SU-DHL-6 (cell line): ENCODE measurements around the gene SURF6.

Experiments
- EZH2phosphoT487 ChIP-seq: fragments of 200-600 bp; sonication (generic), shearing (Covaris generic); conservative IDR thresholded peaks from 2 replicates; pipeline ENCODE4 v1.6.1; 2018; ENCODE audit warnings: mild to moderate bottlenecking, antibody characterized with exemption, low read length, moderate library complexity, mixed read lengths
- TF ChIP-seq, protein P1 (sequence below): fragments of 200-600 bp; sonication (generic); IDR thresholded peaks from one replicate; pipeline ENCODE4 v1.5.1; 2017; ENCODE audit warnings: antibody characterized with exemption, mild to moderate bottlenecking, low read length, moderate library complexity; ENCODE audit not compliant: insufficient read depth, poor library complexity, severe bottlenecking

DNA sequence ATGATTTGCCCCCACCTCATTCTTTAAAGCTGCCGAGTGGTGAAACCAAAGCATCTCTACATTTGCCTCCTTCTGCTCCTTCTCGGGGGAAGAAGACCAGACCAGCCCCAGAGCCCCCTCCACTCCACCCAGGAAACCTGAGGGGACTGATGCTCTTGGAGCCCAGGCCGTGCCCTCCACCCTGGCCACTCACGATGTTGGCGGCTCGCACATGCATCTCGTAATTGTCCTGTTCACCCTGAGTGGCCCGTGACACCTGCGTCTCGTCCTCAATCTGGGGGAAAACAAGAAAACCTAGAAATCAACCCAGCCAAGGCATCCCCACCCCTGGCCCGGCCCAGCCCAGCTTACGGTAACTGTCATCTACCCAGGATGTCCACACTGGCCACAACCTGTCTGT lies 9.0 kb upstream of the SURF6 start:
- TF ChIP-seq, protein P1, sequence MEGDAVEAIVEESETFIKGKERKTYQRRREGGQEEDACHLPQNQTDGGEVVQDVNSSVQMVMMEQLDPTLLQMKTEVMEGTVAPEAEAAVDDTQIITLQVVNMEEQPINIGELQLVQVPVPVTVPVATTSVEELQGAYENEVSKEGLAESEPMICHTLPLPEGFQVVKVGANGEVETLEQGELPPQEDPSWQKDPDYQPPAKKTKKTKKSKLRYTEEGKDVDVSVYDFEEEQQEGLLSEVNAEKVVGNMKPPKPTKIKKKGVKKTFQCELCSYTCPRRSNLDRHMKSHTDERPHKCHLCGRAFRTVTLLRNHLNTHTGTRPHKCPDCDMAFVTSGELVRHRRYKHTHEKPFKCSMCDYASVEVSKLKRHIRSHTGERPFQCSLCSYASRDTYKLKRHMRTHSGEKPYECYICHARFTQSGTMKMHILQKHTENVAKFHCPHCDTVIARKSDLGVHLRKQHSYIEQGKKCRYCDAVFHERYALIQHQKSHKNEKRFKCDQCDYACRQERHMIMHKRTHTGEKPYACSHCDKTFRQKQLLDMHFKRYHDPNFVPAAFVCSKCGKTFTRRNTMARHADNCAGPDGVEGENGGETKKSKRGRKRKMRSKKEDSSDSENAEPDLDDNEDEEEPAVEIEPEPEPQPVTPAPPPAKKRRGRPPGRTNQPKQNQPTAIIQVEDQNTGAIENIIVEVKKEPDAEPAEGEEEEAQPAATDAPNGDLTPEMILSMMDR = no peak
- no peak for TF ChIP-seq EZH2phosphoT487
